Parathyroid adenoma (tissue), 2 donors: ENCODE results near the gene CDA.

Experiments
- H2AFZ ChIP-seq: fragments of 300-600 bp; sonication (generic); one replicate; pipeline ENCODE4 v1.7.0; 2017; ENCODE audit warnings: antibody characterized with exemption, mild to moderate bottlenecking
- H3K27ac ChIP-seq: fragments of 300-600 bp; sonication (generic); one replicate; pipeline ENCODE4 v1.7.0; 2017
- H3K27me3 ChIP-seq: fragments of 300-600 bp; sonication (generic); one replicate; pipeline ENCODE4 v1.7.0; 2017; ENCODE audit warnings: low read length; ENCODE audit not compliant: control insufficient read depth, insufficient read depth
- H3K36me3 ChIP-seq: fragments of 300-600 bp; sonication (generic); one replicate; pipeline ENCODE4 v1.7.0; 2017; ENCODE audit warnings: low read length; ENCODE audit not compliant: control insufficient read depth, insufficient read depth
- H3K4me1 ChIP-seq: fragments of 300-600 bp; sonication (generic); one replicate; pipeline ENCODE4 v1.7.0; 2017; ENCODE audit warnings: control low read depth
- H3K4me2 ChIP-seq: fragments of 300-600 bp; sonication (generic); one replicate; pipeline ENCODE4 v1.7.0; 2017; ENCODE audit warnings: low read length
- H3K4me3 ChIP-seq: fragments of 300-600 bp; sonication (generic); one replicate; pipeline ENCODE4 v1.7.0; 2017; ENCODE audit warnings: low read depth, low read length
- H3K79me2 ChIP-seq: fragments of 300-600 bp; sonication (generic); one replicate; pipeline ENCODE4 v1.7.0; 2017; ENCODE audit warnings: control low read depth
- H3K9ac ChIP-seq: fragments of 300-600 bp; sonication (generic); one replicate; pipeline ENCODE4 v1.7.0; 2017; ENCODE audit warnings: mild to moderate bottlenecking
- H3K9me3 ChIP-seq: fragments of 300-600 bp; sonication (generic); one replicate; pipeline ENCODE4 v1.7.0; 2017; ENCODE audit warnings: low read length; ENCODE audit not compliant: control insufficient read depth
- CTCF ChIP-seq: fragments of 300-600 bp; sonication (generic); IDR thresholded peaks from one replicate; pipeline ENCODE4 v1.7.0; 2017; ENCODE audit warnings: antibody characterized with exemption, mild to moderate bottlenecking
- donor health status: primary hyperparathyroidism.

Gene CDA

GRCh38 chr1:20616847-20617487 is 28.1 kb downstream of the CDA start:
- H3K27ac ChIP-seq: peak overlapping the region; percentile 49
- no peaks in the 10 kb centered on the region for H3K36me3 ChIP-seq
- no peaks in the 10 kb centered on the region for H3K27me3 ChIP-seq

GRCh38 chr1:20618550-20618949 is 29.7 kb downstream of the CDA start:
- Histone ChIP-seq H3K79me2 (no peaks in the 10 kb centered on the region), H3K9ac (no peak overlapping the region), H3K9me3 (no peaks in the 10 kb centered on the region), H3K4me3 (no peak overlapping the region), H3K4me2 (no peak overlapping the region), H3K36me3 (no peaks in the 10 kb centered on the region), H2AFZ (no peak overlapping the region), H3K4me1 (peaks cover 5% of the 10 kb centered on the region), H3K27me3 (no peaks in the 10 kb centered on the region), H3K27ac (peak overlapping the region; percentile 57)
- TF ChIP-seq CTCF: no peak

More at GRCh38 chr1:20616847-20617487, 28.1 kb downstream of the CDA start:
- Histone ChIP-seq H3K9me3 (no peaks in the 10 kb centered on the region), H3K4me2 (no peak overlapping the region), H3K79me2 (no peaks in the 10 kb centered on the region), H3K4me3 (no peak overlapping the region), H3K4me1 (peaks cover 6% of the 10 kb centered on the region), H2AFZ (peak overlapping the region; percentile 74), H3K9ac (no peak overlapping the region)
- no peak for TF ChIP-seq CTCF

GRCh38 chr1:20619999-20620398 is 31.1 kb downstream of the CDA start:
- no peaks in the 10 kb centered on the region for H3K27me3 ChIP-seq
- no peak overlapping the region for H2AFZ ChIP-seq
- no peak overlapping the region for H3K27ac ChIP-seq
- H3K36me3 ChIP-seq: no peaks in the 10 kb centered on the region
- TF ChIP-seq CTCF: no peak
- no peaks in the 10 kb centered on the region for H3K79me2 ChIP-seq
- H3K9me3 ChIP-seq: no peaks in the 10 kb centered on the region
- no peak overlapping the region for H3K4me2 ChIP-seq
- H3K4me1 ChIP-seq: no peaks in the 10 kb centered on the region
- no peak overlapping the region for H3K9ac ChIP-seq
- no peak overlapping the region for H3K4me3 ChIP-seq

GRCh38 chr1:20621012-20621411 is 32.1 kb downstream of the CDA start:
- no peak overlapping the region for H3K9ac ChIP-seq
- H3K9me3 ChIP-seq: no peaks in the 10 kb centered on the region
- H3K79me2 ChIP-seq: no peaks in the 10 kb centered on the region
- no peak for TF ChIP-seq CTCF
- no peaks in the 10 kb centered on the region for H3K36me3 ChIP-seq
- no peak overlapping the region for H3K4me2 ChIP-seq
- no peaks in the 10 kb centered on the region for H3K27me3 ChIP-seq
- H2AFZ ChIP-seq: no peak overlapping the region
- no peak overlapping the region for H3K27ac ChIP-seq
- H3K4me3 ChIP-seq: no peak overlapping the region
- no peaks in the 10 kb centered on the region for H3K4me1 ChIP-seq

GRCh38 chr1:20624709-20625108 is 35.8 kb downstream of the CDA start:
- H3K9ac ChIP-seq: no peak overlapping the region
- H2AFZ ChIP-seq: no peak overlapping the region
- H3K79me2 ChIP-seq: no peaks in the 10 kb centered on the region
- no peaks in the 10 kb centered on the region for H3K27me3 ChIP-seq
- no peaks in the 10 kb centered on the region for H3K36me3 ChIP-seq
- H3K4me2 ChIP-seq: no peak overlapping the region
- TF ChIP-seq CTCF: no peak
- H3K4me1 ChIP-seq: no peaks in the 10 kb centered on the region
- no peak overlapping the region for H3K4me3 ChIP-seq
- no peak overlapping the region for H3K27ac ChIP-seq
- H3K9me3 ChIP-seq: no peaks in the 10 kb centered on the region
